Upper lobe of left lung (tissue), 6 donors: ENCODE data around the gene SBF1. TPM values are rescaled to one million over a fixed set of nuclear protein-coding genes. Genes with fewer than 3 reads are reported as not detected.

ENCODE experiments used
- ATAC-seq, 2 donors: fragments of 200-7000 bp; cut with Tn5 transposase; one replicate each; pipeline ENCODE4 v1.9.1; 2022; ENCODE audit warnings: mild to moderate bottlenecking in 2 of 2, moderate library complexity in 2 of 2; ENCODE audit not compliant: low FRiP score in 2 of 2
- DNase-seq, 2 donors: peaks; one replicate each; pipeline ENCODE4 v3.0.0-alpha.2; 2019 to 2020
- H3K27ac ChIP-seq, 4 donors: fragments of 200-600 bp; sonication (generic); one replicate each; pipeline ENCODE4 v1.5.1; 2016 to 2019
- H3K27me3 ChIP-seq, 4 donors: fragments of 200-600 bp; sonication (generic); one replicate each; pipeline ENCODE4 v1.5.1; 2017 to 2019
- H3K36me3 ChIP-seq, 4 donors: fragments of 200-600 bp; sonication (generic); one replicate each; pipeline ENCODE4 v1.5.1; 2016 to 2019
- H3K4me1 ChIP-seq, 4 donors: fragments of 200-600 bp; sonication (generic); one replicate each; pipeline ENCODE4 v1.5.1; 2018 to 2019
- H3K4me3 ChIP-seq, 4 donors: fragments of 200-600 bp; sonication (generic); one replicate each; pipeline ENCODE4 v1.5.1; 2017 to 2019; ENCODE audit warnings: mild to moderate bottlenecking in 2 of 4, moderate library complexity in 1 of 4
- H3K9me3 ChIP-seq, 4 donors: fragments of 200-600 bp; sonication (generic); one replicate each; pipeline ENCODE4 v1.5.1; 2018 to 2019
- CTCF ChIP-seq, 6 experiments: fragments of 450-650 bp in 4 of 6; fragments of 200-600 bp in 2 of 6; sonication (generic) in 2 of 6; IDR thresholded peaks; one replicate each; pipeline ENCODE4 v1.5.1; 2016 to 2019; ENCODE audit warnings: antibody characterized with exemption in 6 of 6
- EP300 ChIP-seq, 4 donors: sonication (generic); formaldehyde crosslinking; IDR thresholded peaks; one replicate each; pipeline ENCODE4 v1.5.1; 2017; ENCODE audit warnings: antibody characterized with exemption in 4 of 4, control low read depth in 2 of 4
- POLR2A ChIP-seq, 4 donors: fragments of 450-650 bp; IDR thresholded peaks; one replicate each; pipeline ENCODE4 v1.5.1; 2016 to 2017; ENCODE audit warnings: antibody characterized with exemption in 4 of 4, mild to moderate bottlenecking in 2 of 4
- POLR2AphosphoS5 ChIP-seq, 2 donors: sonication (generic); formaldehyde crosslinking; IDR thresholded peaks; one replicate each; pipeline ENCODE4 v1.5.1; 2017; ENCODE audit warnings: antibody characterized with exemption in 2 of 2
- WGBS, 2 donors: methylation state at CpG; one replicate each; pipeline ENCODE4 v1.1.5; 2017 to 2018; 5-methylcytosine and 5-hydroxymethylcytosine counted together
- total RNA-seq, 6 donors: library from RNA; depleted of rRNA in 4 of 6; stranded (reverse); fragments of >200 nt in 4 of 6; gene quantifications; one replicate each; pipeline versions ENCODE4 v1.1.0 to v1.2.1, GENCODE V29; 2016 to 2021
- donor health status: DM: no; HTN: no; CAD: no; lungs with moderate emphysema.
- donor health status: DM: no; HTN: yes; CAD: no; lungs with severe emphysema.

Gene SBF1
- total RNA-seq, 6 donors from 2014 or later = 44.6 to 117 (median 75.7) TPM

GRCh38 chr22:50441428-50441993, 33.3 kb downstream of the SBF1 start:
- peaks cover 12 to 29% (median 26%) of the 10 kb centered on the region in 4 donors for H3K4me1 ChIP-seq
- 88 to 93% methylated on average over 17 of the region's 17 CpGs for WGBS, 2 donors
- ATAC-seq = no peak

GRCh38 chr22:50440544-50441249, 34.1 kb downstream of the SBF1 start:
- Histone ChIP-seq H3K4me3 (no peak overlapping the region), H3K36me3 (peaks cover 24 to 91% (median 77%) of the 10 kb centered on the region in 4 donors), H3K4me1 (peaks cover 12 to 25% (median 22%) of the 10 kb centered on the region in 4 donors), H3K27ac (peak overlapping the region in 1 of 4 donors; percentile 11), H3K9me3 (no peaks in the 10 kb centered on the region), H3K27me3 (no peaks in the 10 kb centered on the region)
- 86 to 90% methylated on average over 9 to 24 of the region's 26 CpGs for WGBS, 2 donors
- no peak for TF ChIP-seq POLR2AphosphoS5 (IDR thresholded peaks at IDR 0.05)
- TF ChIP-seq EP300 (IDR thresholded peaks at IDR 0.05) = no peak
- no peak for TF ChIP-seq CTCF (IDR thresholded peaks at IDR 0.05)
- TF ChIP-seq POLR2A (IDR thresholded peaks at IDR 0.05) = no peak
- ATAC-seq (no peak), DNase-seq (peak in 1 of 2 donors; percentile 86)

More at GRCh38 chr22:50441428-50441993, 33.3 kb downstream of the SBF1 start:
- no peaks in the 10 kb centered on the region for H3K9me3 ChIP-seq
- TF ChIP-seq EP300 (IDR thresholded peaks at IDR 0.05) (no peak), POLR2A (IDR thresholded peaks at IDR 0.05) (no peak), CTCF (IDR thresholded peaks at IDR 0.05) (no peak), POLR2AphosphoS5 (IDR thresholded peaks at IDR 0.05) (no peak)
- H3K4me3 ChIP-seq = no peak overlapping the region
- no peaks in the 10 kb centered on the region for H3K27me3 ChIP-seq
- no peak overlapping the region for H3K27ac ChIP-seq
- DNase-seq = peak; percentile 14 to 58
- peaks cover 24 to 91% (median 76%) of the 10 kb centered on the region in 4 donors for H3K36me3 ChIP-seq

GRCh38 chr22:50439871-50440331, 34.9 kb downstream of the SBF1 start:
- Histone ChIP-seq H3K4me3 (no peak overlapping the region), H3K27ac (no peak overlapping the region), H3K9me3 (no peaks in the 10 kb centered on the region), H3K27me3 (no peaks in the 10 kb centered on the region), H3K36me3 (peaks cover 26 to 91% (median 80%) of the 10 kb centered on the region in 4 donors), H3K4me1 (peaks cover 8 to 19% (median 14%) of the 10 kb centered on the region in 4 donors)
- no peak for TF ChIP-seq POLR2A (IDR thresholded peaks at IDR 0.05)
- no peak for TF ChIP-seq CTCF (IDR thresholded peaks at IDR 0.05)
- no peak for TF ChIP-seq EP300 (IDR thresholded peaks at IDR 0.05)
- TF ChIP-seq POLR2AphosphoS5 (IDR thresholded peaks at IDR 0.05) = no peak
- ATAC-seq = no peak
- DNase-seq = peak in 1 of 2 donors; percentile 56
- WGBS, 2 donors = 80 to 86% methylated on average over 3 to 8 of the region's 10 CpGs

GRCh38 chr22:50439314-50439870, 35.4 kb downstream of the SBF1 start:
- ATAC-seq = no peak
- H3K4me3 ChIP-seq = no peak overlapping the region
- no peaks in the 10 kb centered on the region for H3K9me3 ChIP-seq
- peaks cover 7 to 14% (median 9%) of the 10 kb centered on the region in 4 donors for H3K4me1 ChIP-seq
- DNase-seq = peak in 1 of 2 donors; percentile 75
- H3K36me3 ChIP-seq = peaks cover 26 to 92% (median 80%) of the 10 kb centered on the region in 4 donors
- TF ChIP-seq CTCF (IDR thresholded peaks at IDR 0.05) (no peak), POLR2AphosphoS5 (IDR thresholded peaks at IDR 0.05) (no peak), EP300 (IDR thresholded peaks at IDR 0.05) (no peak), POLR2A (IDR thresholded peaks at IDR 0.05) (no peak)
- 90 to 93% methylated on average over 2 to 16 of the region's 17 CpGs for WGBS, 2 donors
- H3K27ac ChIP-seq = no peak overlapping the region
- H3K27me3 ChIP-seq = no peaks in the 10 kb centered on the region
